ENCODE results near the gene OTUD4.
"Not testable (repeated sequence)": the region's sequence is repeated elsewhere in the genome, so short reads cannot be mapped to it uniquely, and the experiment has no call there.

The OTUD4 gene

DNA sequence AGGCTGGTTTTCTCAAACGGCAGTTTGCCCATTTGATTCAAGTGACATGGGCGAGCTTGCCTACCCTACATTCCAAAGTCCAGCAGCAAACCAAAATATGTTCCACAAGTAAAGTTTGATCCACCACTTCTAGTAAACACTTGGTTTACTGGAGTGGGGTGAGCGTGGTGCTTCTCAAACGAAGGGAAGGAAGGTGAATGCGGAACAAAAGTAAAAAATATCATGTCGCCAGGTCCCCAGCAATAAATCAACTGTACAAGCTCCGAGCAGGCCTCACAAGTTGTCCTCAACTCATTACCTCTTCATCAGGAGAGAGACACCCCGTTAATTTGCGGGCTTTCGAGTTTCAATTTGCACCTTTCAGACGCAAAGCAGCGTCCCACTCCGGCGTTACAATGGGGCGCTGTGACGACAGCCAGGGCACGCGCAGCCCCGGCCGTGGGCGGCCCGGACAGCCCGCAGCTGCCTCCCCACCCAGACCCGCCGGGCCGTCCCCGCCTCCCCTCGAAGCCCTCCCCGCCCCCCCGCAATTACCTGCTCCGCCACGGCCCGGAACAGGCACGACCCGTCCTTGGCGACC lies 1.0 kb downstream of the OTUD4 start:
- peak; percentile 72 for DNase-seq (ENCODE audit: low spot score)

DNA sequence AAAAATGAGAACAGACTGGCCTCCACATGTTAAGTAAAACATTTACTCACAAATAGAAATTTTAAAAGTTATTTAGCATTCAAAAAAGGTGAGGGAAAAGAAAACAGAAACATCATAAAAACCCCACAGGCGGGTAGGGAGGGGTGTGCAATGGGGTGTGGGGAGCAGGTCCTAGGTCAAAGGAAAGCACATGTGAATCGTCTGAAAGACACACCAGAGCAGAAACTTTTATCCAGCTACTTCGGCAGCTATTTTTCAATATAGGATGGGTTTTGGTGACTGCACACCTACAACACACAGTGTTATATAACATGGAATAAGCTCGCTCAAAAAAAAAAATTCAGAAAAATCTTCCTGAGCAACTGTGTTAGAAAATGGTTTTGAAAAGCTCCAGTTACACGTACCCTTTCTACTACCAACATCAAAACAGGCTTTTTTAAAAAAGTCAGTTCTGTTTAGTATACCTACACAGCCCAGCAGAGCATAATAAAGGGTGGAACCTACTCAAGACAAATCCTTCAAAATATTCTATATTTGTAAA lies 1.6 kb downstream of the OTUD4 start:
- DNase-seq (ENCODE audit: low spot score), result no peak

GRCh38 chr4:145177906-145178538 lies 2.4 kb downstream of the OTUD4 start:
- peak; percentile 16 for DNase-seq (ENCODE audit: low spot score)

DNA sequence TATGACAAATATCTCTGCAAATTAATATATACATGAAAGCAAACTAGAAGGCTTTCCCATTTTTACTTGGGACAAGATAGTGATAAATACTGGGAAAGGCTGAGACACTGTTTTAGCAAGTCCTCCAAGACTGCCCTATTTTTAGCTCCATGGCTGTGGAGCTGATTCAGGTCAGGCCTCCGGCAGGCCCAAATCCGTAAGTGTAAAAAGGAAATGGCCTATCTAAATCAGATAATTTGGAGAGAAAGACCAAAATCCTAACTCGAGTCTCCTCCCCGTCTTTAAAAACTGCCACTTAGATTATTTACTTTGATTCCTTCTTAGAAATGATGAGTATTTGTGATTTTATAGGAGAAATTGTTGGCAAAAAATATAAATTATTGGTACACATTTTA lies 2.9 kb downstream of the OTUD4 start:
- no peak for DNase-seq (ENCODE audit: low spot score)

DNA sequence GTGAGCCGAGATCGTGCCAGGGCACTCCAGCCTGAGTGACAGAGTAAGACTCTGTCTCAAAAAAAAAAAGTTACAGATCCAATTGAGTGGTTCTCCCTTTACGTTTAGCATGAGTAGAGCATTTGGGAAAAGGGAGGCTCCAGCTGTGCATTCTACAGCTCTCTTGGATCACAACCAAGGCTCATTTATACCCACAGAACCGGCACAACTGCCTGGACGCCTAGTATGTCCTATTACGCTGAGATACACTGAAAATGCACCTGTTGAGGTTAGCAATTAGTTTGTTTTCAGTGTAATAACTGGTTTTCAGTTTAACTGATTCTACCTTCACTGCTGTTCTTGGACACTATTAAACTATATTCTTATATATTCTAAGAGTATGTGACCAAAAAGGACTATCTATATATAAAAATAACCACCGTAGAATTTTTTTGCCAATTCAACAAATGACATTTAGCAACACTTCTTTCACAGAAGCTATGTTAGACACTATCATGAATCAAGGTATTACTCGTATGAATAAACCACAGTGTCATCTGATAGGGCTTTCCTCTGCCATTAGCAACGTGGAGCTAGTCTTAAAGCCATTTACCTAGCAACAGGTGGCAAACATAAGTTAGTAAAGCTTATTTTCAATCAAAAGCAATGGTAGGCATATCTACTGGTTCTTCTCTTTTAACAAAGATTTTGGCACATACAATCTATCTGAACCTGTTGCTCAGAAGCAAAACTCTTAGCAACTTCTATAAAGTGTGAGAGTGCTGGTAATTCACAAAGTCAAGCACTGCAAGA lies 3.6 kb downstream of the OTUD4 start:
- DNase-seq (ENCODE audit: low spot score), result peak; percentile 42

DNA sequence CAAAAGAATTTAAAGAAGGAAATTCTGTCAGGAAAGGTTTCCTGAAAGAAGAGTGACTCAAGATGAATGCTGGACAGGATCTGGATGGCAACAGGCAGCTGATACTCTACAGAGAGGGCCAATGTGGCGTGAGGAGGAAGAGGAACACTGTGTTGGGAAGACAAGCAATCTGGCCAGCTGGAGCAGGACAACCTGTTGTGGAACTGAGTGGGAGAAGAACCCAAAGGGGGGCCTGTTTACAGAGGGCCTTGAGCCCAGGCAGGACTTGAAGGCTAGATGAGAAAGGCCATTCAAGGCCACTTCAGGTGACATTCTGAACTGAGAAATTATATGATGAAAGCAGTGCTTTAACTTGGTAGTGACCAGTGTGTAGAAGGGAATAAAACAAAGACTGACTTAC lies 8.5 kb downstream of the OTUD4 start:
- DNase-seq (ENCODE audit: low spot score), result no peak

GRCh38 chr4:145170223-145170622 lies 10.2 kb downstream of the OTUD4 start:
- no peak for DNase-seq (ENCODE audit: low spot score)

DNA sequence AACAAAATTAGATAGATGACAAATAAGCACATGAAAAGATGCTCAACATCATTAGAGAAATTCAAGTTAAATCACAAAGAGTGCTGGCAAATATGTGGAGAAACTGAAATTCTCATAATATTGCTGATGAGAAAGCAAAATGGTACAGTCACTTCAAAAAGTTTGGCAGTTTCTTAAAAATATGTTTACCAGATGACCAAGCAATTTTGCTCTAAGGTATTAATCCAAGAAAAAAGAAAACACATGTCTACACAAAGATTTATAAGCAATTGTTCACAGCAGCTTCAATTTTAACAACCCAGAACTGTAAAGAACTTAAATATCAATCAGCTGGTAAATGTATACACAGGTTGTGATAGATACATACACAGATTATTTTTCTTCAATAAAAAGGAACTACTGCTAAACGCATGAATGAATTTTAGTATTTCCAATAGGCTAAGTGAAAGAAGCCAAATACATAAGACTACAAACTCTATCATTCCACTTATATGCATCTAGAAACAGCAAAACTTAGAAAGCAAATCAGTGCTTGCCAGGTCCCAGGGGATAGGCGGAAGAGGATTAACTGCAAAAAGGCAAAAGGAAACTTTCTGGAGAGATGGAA lies 11.7 kb downstream of the OTUD4 start:
- DNase-seq (ENCODE audit: low spot score), result no peak

- DNase-seq (ENCODE audit: low spot score), result no peak
Observed at GRCh38 chr4:145167887-145168286, 12.5 kb downstream of the OTUD4 start.

DNA sequence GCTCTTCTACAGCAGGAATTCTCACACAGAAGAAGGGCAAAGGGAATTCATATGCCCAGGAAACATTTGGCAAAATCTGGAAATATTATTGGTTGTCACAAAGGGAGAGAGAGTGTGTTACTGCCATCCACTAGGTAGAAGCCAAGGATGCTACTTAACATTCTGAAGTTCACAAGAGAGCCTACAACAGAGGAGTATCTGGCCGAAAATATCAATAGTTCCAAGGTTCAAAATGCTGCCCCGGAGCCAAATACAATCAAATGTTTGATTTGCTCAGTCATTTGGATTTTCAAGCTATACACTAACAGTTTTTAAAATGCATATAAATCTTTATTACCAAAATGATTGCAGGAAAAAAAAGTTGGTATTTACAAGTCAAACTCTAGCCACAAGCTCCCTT lies 18.8 kb downstream of the OTUD4 start:
- DNase-seq (ENCODE audit: low spot score), result no peak

DNA sequence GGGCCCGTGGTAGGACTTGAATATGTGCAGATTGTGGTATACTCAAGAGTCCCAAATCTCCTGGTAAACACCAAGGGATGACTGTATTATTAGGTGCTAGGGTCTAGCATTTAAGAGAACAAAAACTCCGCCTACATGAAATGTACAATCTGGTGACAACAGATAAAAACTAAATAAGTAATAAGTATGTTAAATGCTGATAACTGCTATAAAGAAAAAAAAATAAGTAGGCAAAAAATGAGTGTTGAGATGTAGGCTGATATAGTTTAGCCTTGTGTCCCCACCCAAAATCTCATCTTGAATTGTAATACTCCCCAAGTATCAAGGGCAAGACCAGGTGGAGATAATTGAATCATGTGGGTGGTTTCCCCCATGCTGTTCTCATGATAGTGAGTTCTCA lies 23.4 kb downstream of the OTUD4 start:
- no peak for DNase-seq (ENCODE audit: low spot score)

GRCh38 chr4:145155268-145155870 lies 25.0 kb downstream of the OTUD4 start:
- no peak for DNase-seq (ENCODE audit: low spot score)

- peak; percentile 13 for DNase-seq (ENCODE audit: low spot score)
Observed at GRCh38 chr4:145154573-145154972, 25.8 kb downstream of the OTUD4 start.

- DNase-seq (ENCODE audit: low spot score), result no peak
Observed at GRCh38 chr4:145153904-145154298, 26.5 kb downstream of the OTUD4 start.

GRCh38 chr4:145153181-145153903 lies 27.0 kb downstream of the OTUD4 start:
- no peak for DNase-seq (ENCODE audit: low spot score)

GRCh38 chr4:145148980-145149379 lies 31.4 kb downstream of the OTUD4 start:
- no peak for DNase-seq (ENCODE audit: low spot score)

DNA sequence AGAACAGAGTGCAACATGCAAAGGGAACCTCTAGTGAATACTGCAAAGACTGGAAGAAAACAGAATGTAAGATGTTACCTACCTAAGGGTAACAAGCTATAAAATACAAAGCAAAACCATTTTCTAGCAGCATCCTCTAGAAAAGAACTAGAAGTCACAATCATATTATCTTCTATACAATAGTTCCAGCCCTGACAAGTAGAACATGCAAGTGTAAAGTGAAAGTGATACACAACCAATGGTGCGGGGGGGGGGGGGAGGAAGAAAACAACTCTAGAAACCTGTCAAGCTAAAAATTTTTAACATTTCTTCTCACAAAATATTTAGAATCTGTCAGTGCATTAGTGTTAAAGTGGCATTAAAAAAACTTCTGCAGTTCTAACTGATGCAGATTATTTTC lies 44.2 kb downstream of the OTUD4 start:
- DNase-seq (ENCODE audit: low spot score), result not testable (repeated sequence)

- no peak for DNase-seq (ENCODE audit: low spot score)
Observed at GRCh38 chr4:145132511-145133098, 47.8 kb downstream of the OTUD4 start.

- no peak for DNase-seq (ENCODE audit: low spot score)
Observed at GRCh38 chr4:145131848-145132247, 48.5 kb downstream of the OTUD4 start.

DNA sequence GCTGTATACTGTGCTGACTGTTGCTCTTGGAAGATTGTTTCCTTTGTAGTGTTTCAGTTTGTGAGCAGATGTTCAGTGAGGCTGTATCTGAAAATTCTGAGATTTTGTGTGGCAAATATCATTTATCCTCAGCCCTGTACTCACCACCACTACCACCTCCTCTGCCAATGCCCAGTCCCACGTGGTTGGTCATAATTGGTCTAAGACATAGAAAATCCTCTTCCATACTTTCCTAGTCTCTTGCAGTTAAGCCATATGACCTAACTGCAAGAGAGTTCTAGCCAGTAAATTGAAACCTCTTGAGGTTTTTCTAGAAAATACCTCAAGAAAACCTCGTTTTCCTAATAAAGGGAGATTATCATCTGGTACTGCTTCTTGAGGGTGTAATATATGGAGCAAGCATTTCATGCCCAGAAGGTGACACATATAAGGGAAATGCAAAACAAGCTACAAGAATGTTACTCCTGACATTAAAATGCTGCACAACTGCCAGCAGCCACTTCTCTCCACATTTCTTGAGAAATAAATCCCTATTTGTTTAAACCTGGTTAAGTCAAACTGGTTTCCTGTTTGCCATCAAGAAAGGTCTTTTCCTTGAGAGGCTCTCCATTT lies 49.5 kb downstream of the OTUD4 start:
- peak; percentile 5 for DNase-seq (ENCODE audit: low spot score)

DNA sequence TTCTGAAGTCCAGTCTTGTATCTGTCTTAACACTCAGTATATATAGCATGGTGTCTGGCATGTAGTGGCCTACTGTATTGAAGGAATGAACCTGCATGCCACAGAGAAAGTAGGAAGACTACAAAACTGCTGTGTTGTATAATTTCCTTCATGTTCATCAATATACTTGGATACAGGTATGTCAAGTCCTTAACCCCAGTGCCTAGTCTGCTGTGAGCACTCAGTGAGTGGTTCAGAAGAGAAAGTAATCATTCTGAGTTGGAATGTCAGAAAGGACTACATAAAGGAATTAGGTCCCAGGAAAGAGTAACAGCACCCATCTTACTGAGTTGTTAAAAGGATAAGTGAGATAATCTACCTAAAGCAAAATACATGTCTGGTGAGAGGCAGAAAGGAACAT lies 50.3 kb downstream of the OTUD4 start:
- no peak for DNase-seq (ENCODE audit: low spot score)

All from CD4-positive, alpha-beta T cell treated with Interleukin-15 for 4 hours (primary cell).